ENCODE data around the gene MT1E.
A peak's percentile ranks its signal among the peaks of the same experiment; 100 is the strongest.
"Not testable (repeated sequence)": the region's sequence is repeated elsewhere in the genome, so short reads cannot be mapped to it uniquely, and the experiment has no call there.

Gene MT1E

DNA sequence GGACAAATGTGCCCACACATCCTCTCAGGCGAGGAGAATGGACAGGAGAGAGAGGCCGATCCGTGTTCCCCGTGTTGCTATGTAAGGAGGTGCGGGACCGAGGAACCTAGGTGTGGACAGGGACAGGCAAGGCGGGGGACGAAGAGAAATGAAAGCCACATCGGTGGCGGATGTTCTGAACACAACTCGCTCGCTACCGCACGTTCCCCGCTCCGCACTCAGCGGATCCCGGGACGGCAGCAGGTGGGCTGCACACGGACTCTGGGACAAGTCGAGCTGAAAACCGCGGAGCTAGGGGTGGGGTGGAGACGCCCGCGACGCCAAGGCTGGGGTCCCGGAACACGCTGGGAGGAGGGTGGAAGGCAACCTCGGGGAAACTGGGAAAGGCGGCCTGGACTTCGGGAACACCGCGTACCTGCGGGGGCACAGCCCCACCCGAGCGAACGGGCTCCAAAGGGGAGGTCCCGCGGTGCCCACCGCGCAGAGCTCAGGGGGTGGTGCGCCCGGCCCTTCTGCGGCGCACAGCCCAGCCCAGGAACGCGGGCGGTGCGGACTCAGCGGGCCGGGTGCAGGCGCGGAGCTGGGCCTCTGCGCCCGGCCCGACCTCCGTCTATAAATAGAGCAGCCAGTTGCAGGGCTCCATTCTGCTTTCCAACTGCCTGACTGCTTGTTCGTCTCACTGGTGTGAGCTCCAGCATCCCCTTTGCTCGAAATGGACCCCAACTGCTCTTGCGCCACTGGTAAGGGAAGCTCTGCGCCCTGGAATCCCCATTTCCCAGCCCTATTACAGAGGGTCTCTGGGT, at the start of gene MT1E:
TSS of gene MT1E (plus strand) at position 642 of the 803 bp plus-strand sequence. CDS start at position 713, 71 bp downstream.
- DNase-seq, result peak; percentile 77

- peak; percentile 58 for DNase-seq
Measured at GRCh38 chr16:56576585-56577299, 48.8 kb upstream of the MT1E start.

- DNase-seq, result no peak
Measured at GRCh38 chr16:56577300-56577625, 48.3 kb upstream of the MT1E start.

DNA sequence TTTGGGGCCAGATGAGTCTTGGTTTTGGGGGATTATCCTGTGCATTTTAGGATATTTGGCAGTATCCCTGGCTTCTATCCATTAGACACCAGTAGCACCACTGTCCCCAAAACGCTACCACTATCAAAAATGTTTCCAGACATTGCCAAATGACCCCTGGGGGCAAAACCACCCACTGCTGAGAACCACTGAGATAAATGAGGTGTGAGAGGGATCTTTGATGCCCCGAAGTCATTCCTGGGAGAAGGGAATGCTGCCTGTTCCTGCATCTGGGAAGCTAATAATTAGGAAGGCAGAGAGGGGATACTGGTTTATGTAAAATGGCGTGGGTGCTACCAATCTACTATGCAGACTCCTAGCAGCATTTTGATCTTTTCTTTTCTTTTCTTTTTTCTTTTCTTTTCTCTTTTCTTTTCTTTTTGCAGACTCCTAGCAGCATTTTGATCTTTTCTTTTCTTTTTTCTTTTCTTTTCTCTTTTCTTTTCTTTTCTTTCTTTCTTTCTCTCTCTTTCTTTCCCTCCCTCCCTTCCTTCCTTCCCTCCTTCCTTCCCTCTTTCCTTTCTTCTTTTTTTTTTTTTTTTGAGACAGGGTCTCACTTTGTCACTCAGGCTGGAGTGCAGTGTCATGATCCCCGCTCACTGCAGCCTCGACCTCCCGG, 45.1 kb upstream of the MT1E start:
- DNase-seq, result no peak

- not testable (repeated sequence) for DNase-seq
Measured at GRCh38 chr16:56582911-56583310, 42.7 kb upstream of the MT1E start.

DNA sequence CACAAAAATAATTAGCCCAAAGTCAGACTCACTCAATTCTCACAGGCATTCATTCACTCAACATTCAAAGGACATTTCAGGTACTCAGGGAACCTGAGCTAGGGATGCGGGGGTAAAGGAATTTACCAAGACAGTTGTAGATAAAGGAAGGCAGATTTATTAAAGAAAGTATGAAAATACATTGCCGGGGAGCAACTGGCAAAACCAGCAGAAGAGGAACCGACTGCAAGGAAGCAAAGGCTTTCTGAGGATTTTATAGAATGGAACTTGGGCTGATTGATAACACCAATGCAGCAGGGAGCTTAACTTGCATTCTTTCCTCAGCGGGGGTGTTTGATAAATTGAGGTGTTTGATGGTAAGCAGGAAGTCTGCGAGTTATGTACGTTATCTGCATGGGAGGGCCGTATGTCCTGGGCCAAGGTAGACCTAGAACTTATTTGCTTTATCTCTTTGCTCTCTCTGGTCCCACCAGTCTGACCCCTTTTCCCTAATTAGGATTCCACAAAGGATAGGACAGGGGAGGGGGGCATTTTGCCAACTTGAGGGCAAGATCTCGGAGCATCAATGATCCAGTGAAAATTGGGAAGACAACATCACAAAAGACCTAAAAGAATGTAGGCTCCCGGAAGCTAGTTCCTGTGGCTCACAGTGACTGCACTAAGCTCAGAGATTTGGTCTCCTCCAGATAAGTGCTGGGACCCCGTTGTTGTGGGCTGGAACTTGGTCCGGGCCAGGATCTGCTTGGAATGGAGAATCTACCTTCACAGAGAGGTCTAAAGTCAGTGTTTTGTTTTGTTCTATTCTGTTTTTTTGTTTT, 42.0 kb upstream of the MT1E start:
- peak; percentile 48 for DNase-seq

- DNase-seq, result no peak
Measured at GRCh38 chr16:56584276-56584675, 41.3 kb upstream of the MT1E start.

GRCh38 chr16:56588781-56589140, 36.8 kb upstream of the MT1E start:
- DNase-seq, result no peak

GRCh38 chr16:56589141-56590039, 36.2 kb upstream of the MT1E start, which contains the start of gene MT3:
Gene MT3 (plus strand): TSS chr16:56589528. CDS start chr16:56589591, 63 bp downstream.
- peak; percentile 85 for DNase-seq

DNA sequence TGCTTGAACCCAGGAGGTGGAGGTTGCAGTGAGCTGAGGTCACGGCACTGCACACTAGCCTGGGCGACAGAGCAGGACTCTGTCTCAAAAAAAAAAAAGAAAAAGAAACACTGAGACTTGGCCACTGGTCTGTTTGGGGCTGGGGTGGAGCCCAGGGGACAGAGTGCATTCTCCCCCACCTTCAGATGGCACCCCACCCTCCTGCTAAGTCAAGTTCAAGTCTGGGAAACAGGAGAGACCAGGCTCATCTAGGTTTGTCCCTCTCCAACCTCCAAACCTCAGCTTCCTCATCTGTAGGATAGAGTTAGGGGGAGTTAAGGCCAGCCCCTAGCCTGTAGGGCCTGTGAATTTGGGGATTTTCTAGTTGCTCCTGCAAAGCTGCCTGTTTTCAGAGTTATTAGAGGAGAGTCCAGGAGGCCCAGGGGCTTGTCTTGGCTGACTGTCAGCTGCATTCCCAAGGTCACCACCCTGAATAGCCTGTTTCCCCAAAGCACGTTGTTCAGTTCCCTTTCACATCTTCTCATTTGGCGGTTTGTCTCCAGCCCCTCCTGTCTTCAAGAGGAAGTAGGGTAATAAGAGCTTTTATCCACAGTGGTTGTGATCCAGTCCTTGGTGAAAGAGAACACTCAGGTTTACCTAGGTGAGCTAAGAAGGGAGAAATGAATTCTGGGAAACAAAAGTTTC, 34.1 kb upstream of the MT1E start:
- no peak for DNase-seq

- DNase-seq, result no peak
Measured at GRCh38 chr16:56593573-56594291, 31.8 kb upstream of the MT1E start.

DNA sequence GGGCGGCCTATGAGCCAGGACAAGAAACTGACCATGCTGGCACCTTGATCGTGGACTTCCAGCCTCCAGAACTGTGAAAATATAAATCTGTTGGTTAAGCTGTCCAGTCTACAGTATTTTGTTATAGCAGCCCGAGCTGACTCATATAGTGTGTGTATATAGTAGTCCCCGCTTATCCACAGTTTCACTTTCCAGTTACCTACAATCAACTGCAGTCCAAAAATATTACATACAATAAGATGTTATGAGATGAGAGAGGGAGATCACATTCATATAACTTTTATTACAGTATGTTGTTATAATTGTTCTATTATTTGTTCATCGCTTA, 31.3 kb upstream of the MT1E start:
- no peak for DNase-seq

GRCh38 chr16:56600398-56600999, 25.1 kb upstream of the MT1E start:
- no peak for DNase-seq

DNA sequence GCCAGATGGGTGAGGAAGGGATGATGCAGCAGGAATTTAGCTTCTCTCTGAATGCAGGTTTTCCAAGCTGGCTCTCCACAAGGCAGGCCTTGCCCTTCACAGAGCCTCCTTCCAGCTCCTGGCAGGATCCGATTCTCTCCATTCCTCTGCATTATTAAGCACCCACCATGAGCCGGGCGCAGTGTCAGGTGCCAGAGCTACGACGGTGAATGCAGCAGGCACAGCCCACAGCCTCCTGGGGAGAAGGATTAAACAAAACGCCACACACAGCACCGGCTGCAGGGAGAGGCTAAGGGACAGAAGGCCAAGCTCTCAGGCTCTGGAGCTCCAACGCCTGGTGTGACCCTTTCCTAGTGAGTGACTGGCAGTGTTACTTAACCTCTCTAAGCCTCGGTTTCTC, 24.3 kb upstream of the MT1E start:
- no peak for DNase-seq

- DNase-seq, result no peak
Measured at GRCh38 chr16:56603589-56603988, 22.0 kb upstream of the MT1E start.

GRCh38 chr16:56604966-56605365, 20.6 kb upstream of the MT1E start:
- no peak for DNase-seq

DNA sequence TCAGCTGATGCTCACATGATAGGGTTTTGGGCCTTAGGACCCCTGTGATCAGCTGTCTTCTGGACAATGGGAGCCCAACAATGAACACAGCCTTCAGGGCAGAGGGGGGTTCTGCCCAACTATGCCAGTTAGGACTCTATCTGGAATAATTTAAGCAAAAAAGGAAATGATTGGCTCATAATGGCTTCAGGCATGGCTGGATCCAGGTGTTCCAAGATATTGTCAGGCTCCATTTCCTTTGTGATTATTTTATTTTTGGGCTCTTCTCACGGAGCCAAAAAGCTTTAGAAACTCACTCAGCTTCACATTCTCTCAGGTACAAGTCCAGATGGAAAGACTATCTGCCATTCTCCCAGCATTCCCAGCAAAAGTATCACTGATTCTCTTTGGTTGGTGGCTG, 20.1 kb upstream of the MT1E start:
- no peak for DNase-seq

DNA sequence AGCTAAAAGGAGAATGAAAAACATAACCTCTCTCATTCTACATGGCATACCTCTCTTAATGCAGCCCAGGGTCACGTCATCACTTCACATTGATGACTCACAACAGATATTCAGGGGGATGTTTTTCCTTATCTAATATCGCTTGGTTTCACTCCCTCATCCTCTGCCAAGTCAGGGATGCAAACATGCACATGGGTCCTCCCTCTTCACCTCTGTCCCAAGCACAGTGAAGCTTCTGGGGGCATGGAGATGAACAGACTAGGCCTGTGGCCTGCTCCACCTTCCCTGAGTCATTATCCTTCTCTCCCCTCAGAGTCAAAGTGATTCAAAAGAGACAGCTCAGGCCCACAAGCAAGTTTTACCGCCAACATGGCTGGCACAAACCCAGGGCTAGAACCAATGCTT, 19.5 kb upstream of the MT1E start:
- DNase-seq, result no peak

- DNase-seq, result no peak
Measured at GRCh38 chr16:56606476-56607108, 19.0 kb upstream of the MT1E start.

GRCh38 chr16:56607109-56607618, 18.4 kb upstream of the MT1E start:
- no peak for DNase-seq
